Neutrophil (primary cell): Measurements from ENCODE around the gene SLC8B1.

Source experiments
- H3K27ac ChIP-seq: fragments of 200-600 bp; sonication (generic); 2 replicates; pipeline ENCODE4 v1.5.1; 2016; ENCODE audit warnings: mild to moderate bottlenecking, moderate library complexity
- H3K27me3 ChIP-seq: fragments of 200-600 bp; sonication (generic); 2 replicates; pipeline ENCODE4 v1.6.0; 2016; ENCODE audit warnings: mild to moderate bottlenecking
- H3K36me3 ChIP-seq: fragments of 200-600 bp; sonication (generic); 2 replicates; pipeline ENCODE4 v1.5.1; 2017
- H3K4me1 ChIP-seq, 2 experiments: fragments of 200-600 bp in 1 of 2; sonication (generic) in 1 of 2; 1 replicate in 1 of 2; 2 replicates in 1 of 2; pipeline versions ENCODE4 v1.5.1 to v1.6.1; 2013 to 2016; ENCODE audit warnings: low read depth in 1 of 2, low read length in 1 of 2, mild to moderate bottlenecking in 1 of 2, moderate library complexity in 1 of 2; ENCODE audit not compliant: control insufficient read depth in 1 of 2, insufficient read depth in 1 of 2
- H3K4me3 ChIP-seq, 2 experiments: fragments of 200-600 bp in 1 of 2; sonication (generic) in 1 of 2; 1 replicate in 1 of 2; 2 replicates in 1 of 2; pipeline ENCODE4 v1.5.1; 2013 to 2016; ENCODE audit warnings: low read depth in 1 of 2, low read length in 1 of 2, mild to moderate bottlenecking in 1 of 2, moderate library complexity in 1 of 2
- H3K9me3 ChIP-seq: fragments of 200-600 bp; sonication (generic); 2 replicates; pipeline ENCODE4 v1.5.1; 2016
- CTCF ChIP-seq: fragments of 200-600 bp; sonication (generic); IDR thresholded peaks from 2 replicates; pipeline ENCODE4 v1.5.1; 2016; ENCODE audit warnings: antibody characterized with exemption

Gene SLC8B1

GRCh38 chr12:113334786-113335539 lies at the start of gene SLC8B1:
SLC8B1 (minus strand) TSS chr12:113335109; CDS start chr12:113332878, 2,231 bp downstream.
- H3K36me3 ChIP-seq: peaks cover 17% of the 10 kb centered on the region
- no peaks in the 10 kb centered on the region for H3K27me3 ChIP-seq
- H3K9me3 ChIP-seq: no peaks in the 10 kb centered on the region
- H3K27ac ChIP-seq: peak within 1 kb of the TSS; percentile 88
- peaks cover 40 to 46% of the 10 kb centered on the region in 2 experiments for H3K4me1 ChIP-seq
- TF ChIP-seq CTCF: no peak
- H3K4me3 ChIP-seq: peak within 1 kb of the TSS; percentile 93 to 94

- Histone ChIP-seq H3K9me3 (no peaks in the 10 kb centered on the region), H3K27me3 (no peaks in the 10 kb centered on the region), H3K36me3 (no peaks in the 10 kb centered on the region), H3K27ac (no peak overlapping the region), H3K4me1 (no peaks in the 10 kb centered on the region), H3K4me3 (no peak overlapping the region)
- TF ChIP-seq CTCF: no peak
These were observed 47.3 kb upstream of the SLC8B1 start for GRCh38 chr12:113382206-113382605.

GRCh38 chr12:113381220-113381619 lies 46.3 kb upstream of the SLC8B1 start:
- Histone ChIP-seq H3K27me3 (no peaks in the 10 kb centered on the region), H3K9me3 (no peaks in the 10 kb centered on the region), H3K4me1 (no peaks in the 10 kb centered on the region), H3K4me3 (no peak overlapping the region), H3K27ac (no peak overlapping the region), H3K36me3 (no peaks in the 10 kb centered on the region)
- no peak for TF ChIP-seq CTCF

- Histone ChIP-seq H3K9me3 (no peaks in the 10 kb centered on the region), H3K4me1 (no peaks in the 10 kb centered on the region), H3K4me3 (no peak overlapping the region), H3K36me3 (no peaks in the 10 kb centered on the region), H3K27ac (no peak overlapping the region), H3K27me3 (no peaks in the 10 kb centered on the region)
- no peak for TF ChIP-seq CTCF
These were observed 43.4 kb upstream of the SLC8B1 start for GRCh38 chr12:113378291-113378690.

- no peaks in the 10 kb centered on the region for H3K9me3 ChIP-seq
- H3K27ac ChIP-seq: no peak overlapping the region
- no peaks in the 10 kb centered on the region for H3K36me3 ChIP-seq
- no peaks in the 10 kb centered on the region for H3K4me1 ChIP-seq
- no peaks in the 10 kb centered on the region for H3K27me3 ChIP-seq
- no peak overlapping the region for H3K4me3 ChIP-seq
- TF ChIP-seq CTCF: no peak
These were observed 40.0 kb upstream of the SLC8B1 start for GRCh38 chr12:113374823-113375428.
